ENCODE measurements around the gene GCG. TPM values are rescaled to one million over a fixed set of nuclear protein-coding genes. Genes with fewer than 3 reads are reported as not detected.

GCG gene
- total and polyA plus RNA-seq, 4 donors = not detected

DNA sequence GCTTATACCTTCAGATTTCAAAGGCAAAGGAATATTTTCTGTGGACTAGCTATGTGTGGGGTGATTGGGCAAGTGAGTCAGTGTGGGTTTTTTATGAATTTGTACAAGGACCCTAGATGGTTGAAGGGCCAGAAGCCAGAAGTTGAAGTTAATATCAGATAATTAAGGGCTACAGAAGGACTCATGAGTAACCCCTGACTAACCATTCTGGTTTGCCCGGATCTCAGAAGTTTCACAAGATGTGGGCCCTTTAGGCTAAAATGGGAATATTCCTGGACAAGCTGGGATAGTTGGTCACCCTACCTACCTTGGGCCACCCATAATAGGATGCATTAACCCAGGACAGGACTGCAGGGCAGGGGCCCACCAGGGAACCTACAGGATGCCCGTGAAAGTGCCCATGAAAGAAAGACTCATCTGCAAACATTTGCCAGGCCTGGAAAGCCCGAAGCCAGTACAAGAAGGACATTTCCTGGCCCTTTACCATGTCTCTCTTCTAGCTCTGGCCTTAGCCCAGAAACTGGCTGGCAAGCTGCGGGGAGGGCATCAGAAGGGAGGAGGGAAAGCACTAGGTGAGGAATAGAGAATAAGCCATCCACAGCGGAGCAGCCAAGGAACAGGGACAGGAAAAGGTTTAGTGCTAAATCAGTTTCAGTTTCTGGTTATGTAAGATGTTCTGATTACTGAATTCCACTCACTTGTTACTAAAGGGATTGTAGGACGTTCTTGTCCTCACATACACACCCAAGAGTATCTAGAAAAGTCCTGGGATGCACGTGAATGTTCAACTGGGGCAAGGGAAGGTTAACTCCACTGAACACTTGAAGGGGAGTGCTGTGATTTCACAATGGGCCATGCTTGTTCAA, 33.6 kb downstream of the GCG start:
- no peak for DNase-seq (ENCODE audit: low spot score)
- Histone ChIP-seq H3K4me1 (ENCODE audit: control insufficient read depth in 4 of 4, insufficient read depth in 4 of 4, low read length in 3 of 4) (peaks cover 4 to 14% (median 10%) of the 10 kb centered on the region in 4 donors), H3K27me3 (ENCODE audit: control insufficient read depth in 4 of 4, insufficient read depth in 4 of 4, low read length in 3 of 4) (no peaks in the 10 kb centered on the region), H3K27ac (ENCODE audit: low read depth in 1 of 2, low read length in 2 of 2) (peak overlapping the region in 1 of 2 donors; percentile 46), H3K9ac (ENCODE audit: low read depth in 1 of 2, low read length in 2 of 2) (peak overlapping the region in 1 of 2 donors; percentile 31), H3K4me3 (ENCODE audit: low read depth in 1 of 3, low read length in 3 of 3) (no peak overlapping the region), H3K9me3 (ENCODE audit: control insufficient read depth in 4 of 4, low read length in 3 of 4) (no peaks in the 10 kb centered on the region), H3K36me3 (ENCODE audit: control insufficient read depth in 4 of 4, insufficient read depth in 3 of 4, low read depth in 1 of 4, low read length in 3 of 4) (no peaks in the 10 kb centered on the region)
- TF ChIP-seq CTCF (IDR thresholded peaks at IDR 0.05; ENCODE audit: low read depth, low read length, missing input control) = no peak
- TF ChIP-seq RAD21 (IDR thresholded peaks at IDR 0.05) = peak; percentile 12 to 38
- TF ChIP-seq YY1 (IDR thresholded peaks at IDR 0.05) = peak; percentile 18
- no peak for TF ChIP-seq NR2F2 (IDR thresholded peaks at IDR 0.05)
- TF ChIP-seq RXRA (IDR thresholded peaks at IDR 0.05) = peak in 1 of 2 donors; percentile 24
- 37% methylated on average over 7 of the region's 7 CpGs for WGBS

GRCh38 chr2:162116352-162116751, 35.7 kb downstream of the GCG start:
- Histone ChIP-seq H3K4me1 (ENCODE audit: control insufficient read depth in 4 of 4, insufficient read depth in 4 of 4, low read length in 3 of 4) (peaks cover 6 to 24% (median 19%) of the 10 kb centered on the region in 4 donors), H3K36me3 (ENCODE audit: control insufficient read depth in 4 of 4, insufficient read depth in 3 of 4, low read depth in 1 of 4, low read length in 3 of 4) (no peaks in the 10 kb centered on the region), H3K9me3 (ENCODE audit: control insufficient read depth in 4 of 4, low read length in 3 of 4) (no peaks in the 10 kb centered on the region), H3K27me3 (ENCODE audit: control insufficient read depth in 4 of 4, insufficient read depth in 4 of 4, low read length in 3 of 4) (no peaks in the 10 kb centered on the region), H3K4me3 (ENCODE audit: low read depth in 1 of 3, low read length in 3 of 3) (no peak overlapping the region), H3K27ac (ENCODE audit: low read depth in 1 of 2, low read length in 2 of 2) (no peak overlapping the region), H3K9ac (ENCODE audit: low read depth in 1 of 2, low read length in 2 of 2) (no peak overlapping the region)
- DNase-seq (ENCODE audit: low spot score) = no peak
- TF ChIP-seq MAX (IDR thresholded peaks at IDR 0.05) = no peak
- TF ChIP-seq ATF3 (IDR thresholded peaks at IDR 0.05) = no peak
- TF ChIP-seq, protein P1, sequence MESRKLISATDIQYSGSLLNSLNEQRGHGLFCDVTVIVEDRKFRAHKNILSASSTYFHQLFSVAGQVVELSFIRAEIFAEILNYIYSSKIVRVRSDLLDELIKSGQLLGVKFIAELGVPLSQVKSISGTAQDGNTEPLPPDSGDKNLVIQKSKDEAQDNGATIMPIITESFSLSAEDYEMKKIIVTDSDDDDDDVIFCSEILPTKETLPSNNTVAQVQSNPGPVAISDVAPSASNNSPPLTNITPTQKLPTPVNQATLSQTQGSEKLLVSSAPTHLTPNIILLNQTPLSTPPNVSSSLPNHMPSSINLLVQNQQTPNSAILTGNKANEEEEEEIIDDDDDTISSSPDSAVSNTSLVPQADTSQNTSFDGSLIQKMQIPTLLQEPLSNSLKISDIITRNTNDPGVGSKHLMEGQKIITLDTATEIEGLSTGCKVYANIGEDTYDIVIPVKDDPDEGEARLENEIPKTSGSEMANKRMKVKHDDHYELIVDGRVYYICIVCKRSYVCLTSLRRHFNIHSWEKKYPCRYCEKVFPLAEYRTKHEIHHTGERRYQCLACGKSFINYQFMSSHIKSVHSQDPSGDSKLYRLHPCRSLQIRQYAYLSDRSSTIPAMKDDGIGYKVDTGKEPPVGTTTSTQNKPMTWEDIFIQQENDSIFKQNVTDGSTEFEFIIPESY (IDR thresholded peaks at IDR 0.05) = no peak
- no peak for TF ChIP-seq FOXA2 (IDR thresholded peaks at IDR 0.05)
- no peak for TF ChIP-seq TAF1 (conservative IDR thresholded peaks at IDR 0.05)
- TF ChIP-seq RXRA (IDR thresholded peaks at IDR 0.05) = no peak
- TF ChIP-seq HNF4G (IDR thresholded peaks at IDR 0.05) = no peak
- TF ChIP-seq NR2F2 (IDR thresholded peaks at IDR 0.05) = no peak
- TF ChIP-seq HNF4A (conservative IDR thresholded peaks at IDR 0.05) = no peak
- TF ChIP-seq CTCF (IDR thresholded peaks at IDR 0.05; ENCODE audit: low read depth, low read length, missing input control) = no peak
- no peak for TF ChIP-seq YY1 (IDR thresholded peaks at IDR 0.05)
- TF ChIP-seq GABPA (IDR thresholded peaks at IDR 0.05 in 1 of 2, conservative IDR thresholded peaks at IDR 0.05 in 1 of 2) = no peak
- no peak for TF ChIP-seq FOXA1 (IDR thresholded peaks at IDR 0.05)
- TF ChIP-seq REST (IDR thresholded peaks at IDR 0.05) = no peak
- TF ChIP-seq EGR1 (IDR thresholded peaks at IDR 0.05; ENCODE audit: low read depth in 2 of 2) = no peak
